Stimulated activated naive CD4-positive, alpha-beta T cell treated with Interleukin-2 at 50 U/mL for 16 hours (primary cell): ENCODE data around the gene ATF3.

Experiments
- DNase-seq: peaks from one replicate; lab custom pipeline; 2025; lab: John Stamatoyannopoulos, UW

ATF3 gene

DNA sequence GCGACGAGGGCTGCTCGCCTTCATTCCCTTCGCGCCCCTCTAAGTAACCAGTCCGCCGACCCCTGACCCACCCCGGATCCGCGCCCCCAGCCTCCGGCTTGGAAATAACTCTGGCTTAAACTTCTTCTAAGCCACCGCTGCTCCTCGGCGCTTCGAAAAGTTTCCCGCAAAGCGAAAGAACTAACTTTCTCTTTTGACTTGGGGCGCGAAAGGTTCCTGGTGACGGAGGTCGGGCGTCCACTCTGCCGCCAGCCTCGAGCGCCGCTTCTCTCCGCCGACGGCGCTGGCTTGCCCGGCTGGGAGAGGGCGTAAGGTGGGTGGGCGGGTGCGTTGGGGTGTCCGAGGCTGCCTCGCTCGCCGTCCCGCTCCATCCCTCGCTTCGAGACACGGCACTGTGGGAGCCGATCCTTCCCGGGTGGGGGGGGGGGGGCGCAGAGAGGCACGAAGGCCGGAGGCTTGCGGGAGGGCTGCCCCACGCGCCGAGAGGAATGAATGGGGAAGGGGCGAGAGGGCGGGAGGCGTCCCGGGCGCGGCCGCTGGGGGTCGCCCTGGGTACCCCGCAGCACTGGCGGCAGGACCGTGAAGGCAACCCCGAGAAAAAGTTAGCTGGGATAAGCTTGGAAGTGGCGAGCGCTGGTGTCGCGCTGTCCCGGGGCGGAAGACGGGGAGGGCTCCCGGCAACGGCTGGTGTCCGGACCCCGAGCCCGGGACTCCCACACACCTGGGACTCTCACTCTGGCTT, 569 bp downstream of the ATF3 start:
- DNase-seq = peak; percentile 55

DNA sequence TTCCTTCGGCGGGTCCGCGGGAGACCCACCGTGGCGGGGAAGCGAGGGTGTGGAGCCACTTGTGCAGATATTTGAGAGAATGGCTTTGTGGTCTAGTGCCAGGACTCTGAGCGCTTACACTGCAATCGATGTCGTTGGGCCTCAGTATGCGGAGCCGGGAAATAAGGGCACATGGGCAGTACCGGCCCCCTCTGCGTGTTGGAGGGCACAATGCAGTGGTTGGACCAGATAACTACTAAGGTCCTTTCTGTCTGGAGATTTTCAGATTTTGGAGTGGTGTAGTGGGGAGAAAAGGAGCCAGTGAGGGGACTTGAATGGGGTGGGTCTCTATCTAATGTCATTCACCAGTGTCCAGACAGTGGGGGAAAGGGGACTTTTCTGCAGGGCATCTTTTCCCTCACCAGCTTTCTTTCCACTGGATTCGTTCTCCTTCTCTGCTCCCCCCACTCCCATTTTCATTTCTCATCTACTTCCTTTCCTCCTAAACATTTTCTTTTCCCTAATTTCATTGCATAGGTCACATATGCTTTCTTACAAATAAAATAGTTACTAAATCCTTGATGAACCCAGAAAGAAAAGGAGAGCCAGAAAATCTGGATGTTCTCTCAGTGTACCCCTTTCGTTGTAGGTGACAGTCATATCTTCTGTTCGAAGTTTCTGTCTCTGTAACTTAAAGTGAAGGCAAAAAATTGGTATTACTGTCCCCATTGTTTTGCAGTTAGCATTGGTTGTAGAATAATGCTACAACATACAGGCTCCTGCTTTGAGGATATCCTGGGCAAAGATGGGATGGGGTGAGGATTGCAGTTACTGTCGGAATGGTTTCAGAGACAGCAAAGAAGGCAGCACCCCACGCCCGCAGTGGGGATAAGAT, 1.4 kb downstream of the ATF3 start:
- DNase-seq = no peak

DNA sequence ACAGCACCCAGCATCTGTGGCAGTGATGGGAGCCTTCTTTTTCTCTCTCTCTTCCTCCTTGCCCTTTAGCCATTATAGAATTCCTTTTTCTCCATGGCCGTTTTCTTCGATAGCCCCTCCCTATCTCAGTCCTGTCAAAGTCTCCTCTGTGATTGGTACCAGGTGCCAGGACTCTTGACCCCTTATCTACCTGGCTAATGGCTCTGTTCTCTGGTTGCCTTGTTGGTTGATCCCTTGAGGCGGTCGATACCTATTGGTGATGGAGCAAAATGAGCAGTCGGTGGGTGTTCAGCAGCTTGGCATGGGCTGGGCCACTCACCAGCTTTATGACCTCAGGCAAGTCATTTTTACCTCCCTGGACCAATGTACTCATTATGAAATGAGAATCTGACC, 2.0 kb downstream of the ATF3 start:
- no peak for DNase-seq

DNA sequence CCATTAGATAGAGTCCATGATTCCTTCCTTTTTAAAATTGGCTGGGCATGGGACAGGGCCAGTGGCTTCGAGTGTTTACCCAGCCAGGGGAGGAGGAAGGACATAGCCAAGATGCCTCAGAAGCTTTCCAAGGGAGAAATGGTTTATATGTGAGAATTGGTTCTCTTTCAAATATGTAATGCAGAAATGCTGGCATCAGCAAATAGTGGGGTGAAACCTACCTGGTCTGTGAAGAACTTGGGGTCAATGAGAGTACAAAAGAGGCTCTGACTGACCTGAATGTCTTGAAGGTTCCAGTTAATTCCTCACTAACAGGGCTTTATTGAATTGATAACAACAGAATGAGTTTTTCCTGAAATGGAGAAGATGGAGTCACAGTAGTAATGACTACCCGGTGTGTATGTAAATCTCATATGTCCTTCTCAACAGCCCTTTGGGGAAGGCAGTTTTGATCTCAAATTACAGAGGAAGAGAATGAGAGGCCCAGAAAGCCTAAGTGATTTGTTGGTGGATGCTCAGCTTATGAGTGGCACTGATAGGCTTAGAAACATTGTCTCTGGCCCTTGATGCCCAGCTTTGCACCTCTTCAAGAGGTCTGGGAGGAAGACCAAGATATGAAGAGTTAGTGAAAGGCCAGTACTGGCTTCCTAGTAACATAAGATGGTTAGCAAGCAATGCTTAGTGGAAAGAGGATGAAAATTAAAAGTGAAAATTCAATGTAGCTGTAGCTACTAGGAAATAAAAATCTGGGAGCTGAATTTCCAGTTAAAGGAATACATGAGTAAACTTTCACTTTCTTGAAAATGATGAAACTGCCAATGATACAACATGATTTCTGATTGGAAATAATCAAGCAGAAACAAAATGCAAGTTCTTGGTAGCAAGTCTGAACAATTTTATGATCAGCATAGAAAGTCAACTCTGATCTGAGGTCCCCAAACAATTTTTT, 2.7 kb downstream of the ATF3 start:
- DNase-seq = no peak

DNA sequence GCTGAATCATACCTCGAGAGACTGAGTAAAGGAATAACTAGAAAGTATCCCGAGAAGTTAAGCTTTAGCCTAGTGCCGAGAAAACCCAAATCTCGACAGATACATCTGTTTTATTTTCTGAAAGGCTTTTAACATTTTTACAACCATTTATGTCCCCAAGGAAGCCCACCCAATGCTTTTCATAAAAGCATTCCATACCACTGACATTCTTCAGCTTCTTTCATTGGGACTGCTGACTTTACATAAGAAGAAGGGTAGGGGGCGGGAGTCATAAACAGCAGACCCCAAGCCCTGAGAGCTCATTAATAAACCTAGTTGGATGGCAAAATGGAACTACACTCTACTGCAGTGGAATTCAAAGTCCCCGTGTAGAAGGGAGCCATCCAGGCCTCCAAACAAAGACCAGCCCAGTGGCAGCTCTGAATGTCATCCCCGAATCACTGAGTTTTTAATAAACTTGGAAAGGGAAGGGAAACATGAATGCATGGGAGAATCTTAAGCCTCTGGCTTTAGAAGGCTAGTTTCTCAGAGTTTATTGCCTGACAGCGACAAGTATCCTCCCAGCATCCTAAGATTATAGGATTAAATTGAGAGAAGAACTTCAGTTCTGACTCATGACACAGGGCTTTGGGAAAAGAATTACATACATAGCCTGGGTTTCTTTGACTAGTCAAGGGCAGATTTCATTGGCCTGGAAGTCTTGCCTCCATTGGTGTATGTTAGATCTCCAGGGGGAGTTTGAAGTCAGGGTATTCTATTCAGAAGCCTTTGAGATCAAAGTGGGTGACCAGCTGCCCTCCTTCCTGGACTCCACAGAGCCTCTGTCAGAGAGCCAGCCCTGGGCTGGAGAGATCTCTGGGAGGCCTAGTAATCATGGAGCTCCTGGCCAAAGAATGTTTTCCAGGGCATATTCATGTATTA, 3.7 kb downstream of the ATF3 start:
- no peak for DNase-seq

DNA sequence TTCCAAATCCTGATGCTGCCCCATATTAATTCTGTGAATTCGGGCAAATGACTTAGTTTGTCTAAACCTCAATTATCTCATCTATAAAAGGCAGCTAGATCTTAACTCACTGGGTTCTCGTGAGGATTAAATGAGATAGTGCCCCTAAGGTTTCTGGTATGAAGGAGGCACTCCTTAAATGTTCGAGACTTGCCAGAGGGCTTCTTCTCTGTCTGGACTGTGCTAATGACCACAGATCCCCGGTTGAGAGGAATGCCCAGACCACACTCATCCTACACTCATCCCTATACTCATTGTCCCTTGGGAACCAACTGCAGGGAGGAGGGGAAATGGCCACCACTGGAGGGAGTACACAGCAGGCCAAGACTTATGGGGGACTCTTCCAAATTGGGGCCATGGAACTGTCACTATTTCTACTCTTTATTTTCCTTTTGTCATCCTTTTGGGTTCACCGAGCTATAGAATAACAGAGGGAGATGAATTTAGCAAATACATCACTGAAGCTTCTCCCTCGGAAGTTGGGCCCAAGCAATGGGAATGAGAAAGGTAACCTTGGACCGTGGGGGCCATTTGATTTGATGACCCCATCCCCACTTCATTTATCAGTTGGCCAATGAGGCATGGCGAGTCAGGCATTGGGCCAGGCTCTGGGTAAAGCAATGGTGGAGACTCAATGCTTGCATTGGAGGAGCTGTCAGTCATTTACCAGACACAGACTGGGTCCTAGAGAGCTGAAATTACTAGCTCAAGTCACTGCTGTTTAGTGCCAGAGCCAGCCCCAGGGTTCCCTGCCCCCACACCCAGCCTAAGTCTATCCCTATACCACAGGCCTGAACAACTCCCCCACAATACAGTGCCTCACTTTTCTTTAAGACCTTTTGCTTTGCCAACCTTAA, 5.1 kb downstream of the ATF3 start:
- no peak for DNase-seq

DNA sequence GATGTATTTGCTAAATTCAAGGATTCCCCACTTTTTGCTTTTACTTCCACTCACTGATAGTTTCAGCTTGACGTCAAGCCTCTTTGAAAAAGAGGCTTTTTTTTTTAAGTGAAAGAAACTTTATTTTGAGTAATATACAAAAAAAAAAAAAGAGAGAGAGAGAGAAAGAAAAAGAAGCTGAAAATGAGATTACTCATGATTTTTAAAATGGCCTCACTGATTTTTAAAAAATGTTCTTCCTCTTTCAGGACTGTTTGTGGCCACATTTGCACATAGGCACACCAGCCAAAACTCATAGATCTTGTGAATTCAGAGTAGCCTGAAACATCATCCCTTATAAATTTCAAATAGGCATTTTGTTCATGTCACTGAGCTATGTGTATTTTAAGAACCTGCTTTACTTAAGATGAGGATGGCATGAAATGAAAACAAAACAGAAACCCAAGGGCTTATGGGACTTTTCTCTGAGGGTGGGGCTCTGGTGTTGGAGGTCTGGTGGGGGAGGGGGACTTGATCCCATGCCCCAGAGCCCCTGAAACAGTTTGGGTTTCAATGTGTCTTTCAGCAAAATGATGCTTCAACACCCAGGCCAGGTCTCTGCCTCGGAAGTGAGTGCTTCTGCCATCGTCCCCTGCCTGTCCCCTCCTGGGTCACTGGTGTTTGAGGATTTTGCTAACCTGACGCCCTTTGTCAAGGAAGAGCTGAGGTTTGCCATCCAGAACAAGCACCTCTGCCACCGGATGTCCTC, 6.1 kb downstream of the ATF3 start:
- no peak for DNase-seq

DNA sequence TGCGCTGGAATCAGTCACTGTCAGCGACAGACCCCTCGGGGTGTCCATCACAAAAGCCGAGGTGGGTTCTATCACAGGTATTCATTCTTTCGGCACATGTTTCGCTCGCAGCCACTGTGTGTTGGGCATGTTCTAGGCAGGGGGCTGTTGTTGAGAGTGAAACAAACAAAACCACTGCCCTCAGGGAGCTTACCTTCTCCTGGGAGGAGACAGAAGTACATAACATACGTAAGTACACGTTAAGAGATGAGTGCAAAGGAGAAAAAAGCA, 6.6 kb downstream of the ATF3 start:
- no peak for DNase-seq

DNA sequence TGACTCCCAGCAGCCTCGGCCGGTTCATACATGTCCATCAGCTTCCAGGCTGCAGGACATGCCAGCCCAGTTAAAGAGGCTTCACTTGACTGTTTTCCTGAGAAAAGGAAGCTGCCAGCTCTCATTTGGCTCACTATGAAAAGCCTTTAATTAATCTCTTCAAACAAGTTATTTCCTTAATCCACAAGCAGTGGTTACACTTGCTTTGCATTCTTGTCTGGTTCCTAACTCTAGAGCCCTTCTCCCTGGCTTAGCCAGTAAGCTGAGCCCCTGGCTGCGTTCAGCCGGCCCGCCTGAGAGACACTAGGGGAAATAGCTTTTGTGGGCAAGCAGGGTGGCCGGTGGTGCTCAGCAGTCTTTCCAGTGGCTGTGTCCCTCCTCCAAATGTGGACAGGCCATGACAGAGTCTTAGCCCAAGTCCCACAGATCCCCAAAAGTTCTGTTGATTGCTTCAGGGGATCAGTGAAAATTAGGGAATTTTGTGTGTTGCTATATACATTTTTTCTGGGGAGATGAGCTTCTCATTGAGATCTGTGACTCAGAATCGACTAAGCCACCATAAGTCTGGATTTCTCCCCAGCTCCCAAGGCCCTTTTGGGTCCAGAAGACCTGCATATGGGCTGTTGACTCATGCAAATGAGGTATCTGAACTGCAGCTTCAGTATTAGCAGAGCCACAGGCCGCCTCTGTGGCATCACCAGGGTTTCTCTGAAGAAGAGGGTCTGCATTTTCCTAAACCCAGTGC, 10.1 kb downstream of the ATF3 start:
- no peak for DNase-seq

DNA sequence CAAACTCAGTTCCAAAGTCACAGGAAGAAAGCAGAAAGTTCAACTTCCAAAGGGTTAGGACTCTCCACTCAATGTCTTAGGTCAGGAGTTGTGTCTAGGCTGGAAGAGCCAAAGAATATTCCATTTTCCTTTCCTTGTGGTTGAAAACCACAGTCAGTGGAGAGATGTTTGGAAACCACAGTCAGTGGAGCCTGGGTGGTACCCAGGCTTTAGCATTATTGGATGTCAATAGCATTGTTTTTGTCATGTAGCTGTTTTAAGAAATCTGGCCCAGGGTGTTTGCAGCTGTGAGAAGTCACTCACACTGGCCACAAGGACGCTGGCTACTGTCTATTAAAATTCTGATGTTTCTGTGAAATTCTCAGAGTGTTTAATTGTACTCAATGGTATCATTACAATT, 11.7 kb downstream of the ATF3 start:
- DNase-seq = no peak

DNA sequence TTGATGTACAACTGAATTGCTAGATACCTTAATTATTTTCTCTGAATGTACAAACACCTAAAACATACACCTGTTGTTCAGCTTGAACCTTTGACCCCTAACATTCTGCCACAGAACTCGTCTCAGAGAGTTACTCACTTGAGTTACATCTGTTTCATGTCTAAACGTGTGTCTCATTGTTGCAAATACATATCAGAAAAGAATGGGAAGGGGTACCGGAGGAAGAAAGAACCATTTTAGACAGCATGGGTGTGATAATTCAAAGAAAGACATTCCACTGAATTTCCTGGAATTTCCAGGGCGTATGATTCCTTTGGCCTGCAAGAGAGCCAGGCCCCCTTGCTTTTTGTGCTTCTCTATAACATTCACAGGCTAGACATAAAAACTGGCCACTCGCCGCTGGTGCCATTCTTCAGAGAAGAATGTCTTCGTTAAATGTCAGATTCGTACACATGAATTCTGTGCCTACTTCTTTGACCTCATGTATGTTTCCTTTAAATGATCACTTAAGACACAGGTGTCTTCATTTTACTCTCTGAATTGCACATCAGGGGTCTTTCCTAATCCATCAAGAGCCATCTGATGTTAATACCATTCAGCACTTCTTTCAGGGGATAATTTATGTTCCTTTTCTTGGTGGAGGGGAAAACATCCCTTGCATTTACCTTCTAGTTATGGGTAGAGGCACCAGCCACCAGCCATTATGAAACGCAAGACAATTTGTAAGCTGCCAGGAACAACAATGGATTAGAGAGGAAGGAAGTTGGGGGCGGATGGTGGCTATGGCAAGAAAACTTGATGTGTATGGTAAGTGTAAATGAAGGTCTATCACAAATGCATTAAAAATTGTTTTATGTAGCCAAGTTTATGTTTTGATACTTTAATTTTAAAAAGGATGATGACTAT, 12.7 kb downstream of the ATF3 start:
- no peak for DNase-seq

DNA sequence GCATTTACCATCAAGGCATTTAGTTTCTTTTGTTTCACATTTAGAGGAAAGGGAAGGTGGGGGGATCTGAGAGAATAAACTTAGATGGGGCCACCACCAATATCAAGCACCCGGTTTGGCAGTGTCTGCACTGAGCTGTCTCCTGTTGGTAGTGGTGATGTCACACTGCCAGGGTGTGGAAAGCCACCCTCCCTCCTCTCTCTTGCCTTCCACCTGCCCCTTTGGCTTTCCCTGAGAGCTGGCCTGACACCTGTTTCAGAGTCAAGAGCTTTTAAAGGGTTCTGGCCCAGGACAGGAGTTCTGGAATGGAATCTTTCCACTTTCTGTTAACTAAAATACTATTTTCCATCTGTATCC, 13.4 kb downstream of the ATF3 start:
- no peak for DNase-seq

DNA sequence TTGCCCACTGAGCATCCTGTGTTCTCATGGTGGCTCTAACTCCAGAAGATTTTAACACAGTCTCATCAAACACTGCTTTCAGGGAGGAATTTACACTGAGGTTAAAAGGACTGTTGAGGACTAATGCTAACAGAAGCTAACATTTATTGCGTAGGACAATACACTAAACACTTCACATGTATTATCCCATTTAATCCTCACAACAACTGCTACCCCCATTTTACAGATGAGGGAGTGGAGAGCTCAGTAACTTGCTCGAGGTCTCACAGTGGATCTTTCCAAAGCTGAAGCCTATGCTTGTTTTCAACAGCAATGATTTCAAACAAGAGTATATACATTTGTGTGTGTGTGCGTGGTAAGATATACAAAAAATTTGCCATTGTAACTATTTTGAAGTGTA, 13.9 kb downstream of the ATF3 start:
- no peak for DNase-seq

DNA sequence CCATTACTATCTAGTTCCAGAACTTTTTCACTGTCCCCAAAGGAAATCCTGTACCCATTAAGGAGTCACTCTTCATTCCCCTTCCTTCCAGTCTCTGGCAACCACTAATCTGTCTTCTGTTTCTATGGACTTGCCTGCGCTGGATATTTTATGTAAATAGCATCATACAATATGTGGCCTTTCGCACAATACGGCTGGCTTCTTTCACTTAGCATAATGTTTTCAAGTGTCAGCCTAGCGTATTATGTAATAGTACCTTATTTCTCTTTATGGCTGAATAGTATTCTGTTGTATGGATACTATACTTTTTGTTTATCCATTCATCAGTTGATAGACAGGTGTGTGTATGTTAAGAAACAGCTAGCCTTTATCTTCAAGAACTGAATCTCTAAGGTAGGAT, 14.3 kb downstream of the ATF3 start:
- DNase-seq = no peak

DNA sequence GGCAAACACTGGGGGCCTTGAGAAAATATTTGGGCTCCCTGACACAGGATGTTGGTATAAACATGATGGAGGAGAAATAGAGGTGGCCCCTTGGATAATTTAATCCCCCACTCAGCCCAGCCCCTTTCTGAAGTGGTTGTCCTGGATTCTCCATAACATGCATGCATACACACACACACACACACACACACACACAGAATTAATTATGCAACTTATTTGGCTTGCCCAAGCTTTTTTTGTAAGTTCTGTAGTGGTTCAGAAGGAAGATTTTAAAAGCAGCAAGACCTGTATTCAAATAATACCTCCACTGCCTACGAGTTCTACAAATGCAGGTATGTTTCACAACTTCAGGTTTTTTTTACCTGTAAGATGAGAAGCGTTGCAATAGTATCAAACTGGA, 15.0 kb downstream of the ATF3 start:
- DNase-seq = no peak

DNA sequence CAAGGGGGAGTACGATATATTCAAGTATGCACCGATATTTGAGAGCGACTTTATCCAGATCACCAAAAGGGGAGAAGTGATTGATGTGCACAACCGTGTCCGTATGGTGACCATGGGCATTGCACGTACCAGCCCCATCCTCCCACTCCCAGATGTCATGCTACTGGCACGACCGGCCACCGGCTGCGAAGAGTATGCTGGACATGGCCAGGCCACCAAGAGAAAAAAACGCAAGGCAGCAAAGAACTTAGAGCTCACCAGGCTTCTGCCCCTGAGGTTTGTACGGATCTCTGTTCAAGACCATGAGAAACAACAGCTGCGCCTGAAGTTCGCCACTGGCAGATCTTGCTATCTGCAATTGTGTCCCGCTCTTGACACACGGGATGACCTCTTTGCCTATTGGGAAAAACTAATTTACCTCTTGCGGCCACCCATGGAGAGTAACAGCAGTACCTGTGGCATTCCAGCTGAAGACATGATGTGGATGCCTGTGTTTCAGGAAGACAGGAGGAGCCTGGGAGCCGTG, 16.5 kb downstream of the ATF3 start:
- no peak for DNase-seq

DNA sequence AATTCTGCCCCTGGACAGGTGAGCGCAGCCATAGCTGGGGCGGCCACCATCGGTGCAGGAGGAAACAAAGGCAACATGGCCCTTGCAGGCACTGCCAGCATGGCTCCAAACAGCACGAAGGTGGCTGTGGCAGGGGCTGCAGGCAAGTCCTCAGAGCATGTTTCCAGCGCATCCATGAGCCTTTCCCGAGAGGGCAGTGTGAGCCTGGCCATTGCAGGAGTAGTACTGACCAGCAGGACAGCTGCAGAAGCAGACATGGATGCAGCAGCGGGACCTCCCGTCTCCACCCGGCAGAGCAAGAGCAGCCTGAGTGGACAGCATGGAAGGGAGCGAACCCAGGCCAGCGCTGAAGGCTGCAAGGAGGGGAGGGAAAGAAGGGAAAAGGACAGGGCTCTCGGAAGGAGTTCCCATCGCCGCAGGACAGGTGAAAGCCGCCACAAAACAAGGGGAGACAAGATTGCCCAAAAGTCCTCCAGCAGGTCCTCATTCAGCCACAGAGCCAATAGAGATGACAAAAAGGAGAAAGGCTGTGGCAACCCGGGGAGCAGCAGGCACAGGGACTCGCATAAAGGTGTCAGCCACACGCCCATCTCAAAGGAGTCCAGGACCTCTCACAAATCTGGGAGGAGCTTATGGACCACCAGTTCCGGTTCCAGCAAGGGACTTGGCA, 17.4 kb downstream of the ATF3 start:
- no peak for DNase-seq
